HepG2 (cell line): ENCODE data around the gene KRTAP1-1. TPM values are rescaled to one million over a fixed set of nuclear protein-coding genes. Genes with fewer than 3 reads are reported as not detected.

Experiments used
- ARNT ChIP-seq: fragments of 450-650 bp; IDR thresholded peaks from 2 replicates; pipeline ENCODE4 v1.6.1; 2017
- BCL6 ChIP-seq: IDR thresholded peaks from 2 replicates; pipeline ENCODE4 v1.6.1; 2016; ENCODE audit warnings: missing genetic modification reagents, missing compliant biosample characterization
- CC2D1A ChIP-seq: sonication (generic); formaldehyde crosslinking; IDR thresholded peaks from 2 replicates; pipeline ENCODE4 v1.8.1; 2023; ENCODE audit warnings: mild to moderate bottlenecking, missing genetic modification reagents
- FOXA3 ChIP-seq: IDR thresholded peaks from 2 replicates; pipeline ENCODE4 v1.6.1; 2016; ENCODE audit warnings: missing genetic modification reagents, missing compliant biosample characterization
- FUBP1 ChIP-seq: sonication (generic); formaldehyde crosslinking; IDR thresholded peaks from 2 replicates; pipeline ENCODE4 v1.5.1; 2020; ENCODE audit warnings: missing genetic modification reagents, mild to moderate bottlenecking, borderline replicate concordance
- HNF4G ChIP-seq, 2 experiments: sonication (generic) in 1 of 2; formaldehyde crosslinking in 1 of 2; IDR thresholded peaks; 2 replicates each; pipeline versions ENCODE4 v1.4.0 to v1.6.1; 2011 to 2020; ENCODE audit warnings: borderline replicate concordance in 2 of 2, low read depth in 2 of 2, mild to moderate bottlenecking in 2 of 2, low read length in 1 of 2, missing genetic modification reagents in 1 of 2, moderate library complexity in 1 of 2
- HOMEZ ChIP-seq: IDR thresholded peaks from 2 replicates; pipeline ENCODE4 v1.6.1; 2016; ENCODE audit warnings: low read depth
- KLF16 ChIP-seq, 2 experiments: sonication (generic) in 1 of 2; formaldehyde crosslinking in 1 of 2; IDR thresholded peaks; 2 replicates each; pipeline versions ENCODE4 v1.6.1 to v1.8.0; 2016 to 2023; ENCODE audit warnings: missing genetic modification reagents in 2 of 2, missing compliant biosample characterization in 1 of 2
- MIER3 ChIP-seq: IDR thresholded peaks from 2 replicates; pipeline ENCODE4 v1.6.1; 2016; ENCODE audit warnings: missing compliant biosample characterization, borderline replicate concordance
- NR2F2 ChIP-seq: IDR thresholded peaks from 2 replicates; pipeline ENCODE4 v1.6.1; 2012; ENCODE audit warnings: low read depth, inconsistent platforms, borderline replicate concordance
- RARG ChIP-seq: sonication (generic); formaldehyde crosslinking; IDR thresholded peaks from 2 replicates; pipeline ENCODE4 v1.4.0; 2020; ENCODE audit warnings: low read depth, mild to moderate bottlenecking, missing genetic modification reagents
- SMAD3 ChIP-seq: sonication (generic); formaldehyde crosslinking; IDR thresholded peaks from 2 replicates; pipeline ENCODE4 v1.4.0; 2020; ENCODE audit warnings: missing genetic modification reagents
- TBP ChIP-seq: sonication (generic); formaldehyde crosslinking; IDR thresholded peaks from 2 replicates; pipeline ENCODE4 v1.5.0; 2020; ENCODE audit warnings: missing genetic modification reagents
- ZBTB14 ChIP-seq: sonication (generic); formaldehyde crosslinking; IDR thresholded peaks from 2 replicates; pipeline ENCODE4 v1.4.0; 2020; ENCODE audit warnings: missing genetic modification reagents
- ZBTB44 ChIP-seq: sonication (generic); formaldehyde crosslinking; IDR thresholded peaks from 2 replicates; pipeline ENCODE4 v1.4.0; 2020; ENCODE audit warnings: missing genetic modification reagents
- ZNF10 ChIP-seq: sonication (generic); formaldehyde crosslinking; IDR thresholded peaks from 2 replicates; pipeline ENCODE4 v1.4.0; 2020; ENCODE audit warnings: mild to moderate bottlenecking, low read depth, missing genetic modification reagents, borderline replicate concordance
- ZNF234 ChIP-seq: sonication (generic); formaldehyde crosslinking; conservative IDR thresholded peaks from 2 replicates; pipeline ENCODE4 v1.5.1; 2020; ENCODE audit warnings: mild to moderate bottlenecking, missing genetic modification reagents
- ZNF275 ChIP-seq: sonication (generic); formaldehyde crosslinking; IDR thresholded peaks from 2 replicates; pipeline ENCODE4 v1.8.0; 2022; ENCODE audit warnings: missing genetic modification reagents, mild to moderate bottlenecking, inconsistent platforms, borderline replicate concordance
- ZNF34 ChIP-seq: sonication (generic); formaldehyde crosslinking; IDR thresholded peaks from 2 replicates; pipeline ENCODE4 v1.4.0; 2020; ENCODE audit warnings: mild to moderate bottlenecking, missing genetic modification reagents, borderline replicate concordance
- ZNF432 ChIP-seq: sonication (generic); formaldehyde crosslinking; IDR thresholded peaks from 2 replicates; pipeline ENCODE4 v1.5.0; 2020; ENCODE audit warnings: missing genetic modification reagents, mild to moderate bottlenecking, borderline replicate concordance
- ZNF713 ChIP-seq: sonication (generic); formaldehyde crosslinking; IDR thresholded peaks from 2 replicates; pipeline ENCODE4 v1.4.0; 2020; ENCODE audit warnings: mild to moderate bottlenecking, missing genetic modification reagents
- ZNF772 ChIP-seq: sonication (generic); formaldehyde crosslinking; IDR thresholded peaks from 2 replicates; pipeline ENCODE4 v1.5.0; 2020; ENCODE audit warnings: mild to moderate bottlenecking, missing genetic modification reagents
- polyA plus RNA-seq, 8 experiments: library from polyadenylated mRNA; depleted of rRNA in 3 of 8; stranded (reverse) in 7 of 8; unstranded in 1 of 8; fragments of >200 nt; fragmentation: Illumina TruSeq in 4 of 8; extraction: Trizol in 4 of 8; gene quantifications; 2 replicates each; pipeline versions ENCODE4 v1.2.1 to v1.2.3, GENCODE V29; 2011 to 2016; ENCODE audit warnings: low read depth in 4 of 8, missing spikeins in 1 of 8, mixed read lengths in 1 of 8; ENCODE audit not compliant: insufficient read depth in 1 of 8
- total RNA-seq, 5 experiments: library from RNA; depleted of rRNA; stranded (reverse); fragments of >200 nt; fragmentation: Illumina TruSeq; extraction: Trizol; gene quantifications; 2 replicates each; pipeline ENCODE4 v1.2.3, GENCODE V29; 2016; ENCODE audit warnings: low read depth in 1 of 5

KRTAP1-1 gene
- total and polyA plus RNA-seq, 2 of the 13 experiments (the other 11 are each of a cell fraction or from before 2014, with no cell fraction given): not detected

- peak; percentile 34; the same call in 1 of the 2 replicates for TF ChIP-seq HOMEZ (CRISPR knock-in tag)
- TF ChIP-seq TBP (CRISPR knock-in tag): no peak
- TF ChIP-seq ZNF275: no peak
- TF ChIP-seq FOXA3 (CRISPR knock-in tag): peak; percentile 31; the same call in 1 of the 2 replicates
- TF ChIP-seq NR2F2: peak; percentile 26; the same call in 1 of the 2 replicates
- TF ChIP-seq SMAD3 (CRISPR knock-in tag): no peak
- TF ChIP-seq ZNF432 (CRISPR knock-in tag): no peak
- TF ChIP-seq ZBTB44: no peak
- TF ChIP-seq ARNT: no peak
- TF ChIP-seq MIER3 (CRISPR knock-in tag): no peak
- no peak for TF ChIP-seq CC2D1A (CRISPR knock-in tag)
- no peak for TF ChIP-seq ZNF34
- no peak for TF ChIP-seq ZNF10 (CRISPR knock-in tag)
- no peak for TF ChIP-seq ZNF772
- TF ChIP-seq ZNF234: no peak
- TF ChIP-seq ZBTB14 (CRISPR knock-in tag): no peak
- no peak for TF ChIP-seq RARG (CRISPR knock-in tag)
- no peak for TF ChIP-seq KLF16 (CRISPR knock-in tag; IDR thresholded peaks at IDR 0.05)
- no peak for TF ChIP-seq FUBP1 (CRISPR knock-in tag)
- peak; percentile 38; the same call in 1 of the 2 replicates for TF ChIP-seq HNF4G (IDR thresholded peaks at IDR 0.05; ENCODE audit: borderline replicate concordance, low read depth, low read length)
- TF ChIP-seq HNF4G (CRISPR knock-in tag; IDR thresholded peaks at IDR 0.05; ENCODE audit: borderline replicate concordance, low read depth): no peak
- TF ChIP-seq BCL6 (CRISPR knock-in tag): peak; percentile 60
- no peak for TF ChIP-seq ZNF713 (CRISPR knock-in tag)
Measured at GRCh38 chr17:41002814-41003213, 38.4 kb downstream of the KRTAP1-1 start (continued).
